Left lung (tissue), 10 donors: ENCODE data around the gene ATXN2. TPM values are rescaled to one million over a fixed set of nuclear protein-coding genes. Genes with fewer than 3 reads are reported as not detected.

Experiments
- ATAC-seq: fragments of 200-7000 bp; cut with Tn5 transposase; one replicate; pipeline ENCODE4 v1.9.1; 2020; ENCODE audit warnings: moderate library complexity
- DNase-seq, 4 donors: peaks; one replicate each; pipeline ENCODE4 v3.0.0-alpha.2; 2013 to 2020
- H3K27ac ChIP-seq, 2 donors: fragments of 200-600 bp; sonication (generic) in 1 of 2; one replicate each; pipeline versions ENCODE4 v1.5.0 to v1.8.0; 2020 to 2021
- H3K27me3 ChIP-seq, 2 donors: fragments of 200-600 bp; sonication (generic) in 1 of 2; one replicate each; pipeline versions ENCODE4 v1.5.0 to v1.8.0; 2020 to 2021
- H3K36me3 ChIP-seq, 2 donors: fragments of 200-600 bp; sonication (generic) in 1 of 2; one replicate each; pipeline versions ENCODE4 v1.5.0 to v1.8.0; 2020 to 2021
- H3K4me1 ChIP-seq, 2 donors: fragments of 200-600 bp; one replicate each; pipeline ENCODE4 v1.8.0; 2021
- H3K4me3 ChIP-seq, 2 donors: fragments of 200-600 bp; sonication (generic) in 1 of 2; one replicate each; pipeline versions ENCODE4 v1.5.0 to v1.8.0; 2020 to 2021; ENCODE audit warnings: mild to moderate bottlenecking in 1 of 2
- H3K9me3 ChIP-seq, 2 donors: fragments of 200-600 bp; sonication (generic) in 1 of 2; one replicate each; pipeline versions ENCODE4 v1.5.0 to v1.8.0; 2020 to 2021
- CTCF ChIP-seq, 2 donors: fragments of 200-600 bp; sonication (generic) in 1 of 2; IDR thresholded peaks; one replicate each; pipeline versions ENCODE4 v1.5.0 to v1.8.0; 2021; ENCODE audit warnings: antibody characterized with exemption in 2 of 2
- intact Hi-C, 2 donors: fragments of 100-400 bp; cut with DNase I; formaldehyde crosslinking; loops; one replicate each; pipeline versions ENCODE4 v1.11.2 to v1.14.2; 2022
- polyA plus RNA-seq, 6 donors: library from polyadenylated mRNA; unstranded; fragments of 120-200 nt; gene quantifications; one replicate each; pipeline ENCODE4 v1.2.1, GENCODE V29; 2013; ENCODE audit not compliant: insufficient read length in 6 of 6
- total RNA-seq, 2 donors: library from RNA; stranded (reverse); fragmentation: NEBNext Ultra II Directional; extraction: Animal tissue kit (Norgen Biotek cat#: 25700); gene quantifications; one replicate each; pipeline ENCODE4 v1.2.1, GENCODE V29; 2021
- donor health status: DM: no; HTN: yes; CAD: no.
- donor health status: DM: no; HTN: no; CAD: no.

ATXN2 gene
- total and polyA plus RNA-seq, 8 donors, result 60.9 to 90.2 (median 72.2) TPM

GRCh38 chr12:111434680-111435338, 164.3 kb downstream of the ATXN2 start:
- Histone ChIP-seq H3K27me3 (no peaks in the 10 kb centered on the region), H3K36me3 (peaks cover 0 to 1% of the 10 kb centered on the region in 2 donors), H3K4me3 (no peak overlapping the region), H3K27ac (peak overlapping the region; percentile 64 to 75), H3K4me1 (peaks cover 46 to 100% of the 10 kb centered on the region in 2 donors), H3K9me3 (no peaks in the 10 kb centered on the region)
- DNase-seq, result peak in 1 of 4 donors; percentile 67
- intact Hi-C loops, result no loop called here
- TF ChIP-seq CTCF (IDR thresholded peaks at IDR 0.05), result no peak
- peak; percentile 38 for ATAC-seq

GRCh38 chr12:111434049-111434448, 165.1 kb downstream of the ATXN2 start:
- DNase-seq (no peak), ATAC-seq (no peak)
- H3K27ac ChIP-seq, result peak overlapping the region; percentile 64 to 75
- H3K4me1 ChIP-seq, result peaks cover 54 to 100% of the 10 kb centered on the region in 2 donors
- H3K27me3 ChIP-seq, result no peaks in the 10 kb centered on the region
- intact Hi-C loops, result no loop called here
- H3K9me3 ChIP-seq, result no peaks in the 10 kb centered on the region
- no peak overlapping the region for H3K4me3 ChIP-seq
- no peaks in the 10 kb centered on the region for H3K36me3 ChIP-seq
- TF ChIP-seq CTCF (IDR thresholded peaks at IDR 0.05), result no peak

- Histone ChIP-seq H3K4me3 (no peak overlapping the region), H3K36me3 (no peaks in the 10 kb centered on the region), H3K9me3 (no peaks in the 10 kb centered on the region), H3K4me1 (peaks cover 48 to 100% of the 10 kb centered on the region in 2 donors), H3K27ac (peak overlapping the region; percentile 53 to 64), H3K27me3 (no peaks in the 10 kb centered on the region)
- DNase-seq (no peak), ATAC-seq (no peak)
- no peak for TF ChIP-seq CTCF (IDR thresholded peaks at IDR 0.05)
- intact Hi-C loops, result no loop called here
Measured at GRCh38 chr12:111431772-111432171, 167.3 kb downstream of the ATXN2 start.

- H3K9me3 ChIP-seq, result no peaks in the 10 kb centered on the region
- H3K4me1 ChIP-seq, result peaks cover 45 to 100% of the 10 kb centered on the region in 2 donors
- peak overlapping the region in 1 of 2 donors; percentile 6 for H3K4me3 ChIP-seq
- intact Hi-C loops, result no loop called here
- no peaks in the 10 kb centered on the region for H3K27me3 ChIP-seq
- TF ChIP-seq CTCF (IDR thresholded peaks at IDR 0.05), result no peak
- peak overlapping the region; percentile 64 to 69 for H3K27ac ChIP-seq
- DNase-seq (peak in 1 of 4 donors; percentile 26), ATAC-seq (no peak)
- H3K36me3 ChIP-seq, result no peaks in the 10 kb centered on the region
Measured at GRCh38 chr12:111430433-111431353, 168.4 kb downstream of the ATXN2 start.
